CD4-positive, alpha-beta T cell (primary cell): ENCODE results near the gene C4orf50. TPM values are rescaled to one million over a fixed set of nuclear protein-coding genes. Genes with fewer than 3 reads are reported as not detected.

Experiments
- ATAC-seq: fragments of 200-7000 bp; cut with Tn5 transposase; one replicate; pipeline ENCODE4 v1.10.0; 2022; ENCODE audit warnings: mild to moderate bottlenecking; ENCODE audit not compliant: poor library complexity
- CTCF ChIA-PET: fragments of 350-600 bp; sonication (Branson Sonifier 250); formaldehyde crosslinking; loops from one replicate; lab custom pipeline; 2021; ENCODE audit warnings: antibody characterized with exemption, inconsistent platforms; lab: Charles Lee
- POLR2A ChIA-PET: fragments of 350-600 bp; sonication (Branson Sonifier 250); formaldehyde crosslinking; loops from one replicate; lab custom pipeline; 2021; ENCODE audit warnings: antibody characterized with exemption, inconsistent platforms; lab: Charles Lee
- DNase-seq, 14 experiments: peaks; one replicate each; pipeline ENCODE4 v3.0.0-alpha.2; 2013 to 2020; ENCODE audit warnings: mixed read lengths in 2 of 14
- H3K27ac ChIP-seq, 2 donors: one replicate each; pipeline versions ENCODE4 v1.5.1 to v1.7.0; 2013; ENCODE audit warnings: low read length in 2 of 2, low read depth in 1 of 2, mild to moderate bottlenecking in 1 of 2
- H3K27me3 ChIP-seq, 2 experiments: 1 replicate in 1 of 2; 2 replicates in 1 of 2; pipeline versions ENCODE4 v1.6.1 to v1.7.0; 2013; ENCODE audit warnings: low read length in 2 of 2, control low read depth in 1 of 2, mild to moderate bottlenecking in 1 of 2, moderate library complexity in 1 of 2; ENCODE audit not compliant: insufficient read depth in 2 of 2, control insufficient read depth in 1 of 2
- H3K36me3 ChIP-seq: one replicate; pipeline ENCODE4 v1.6.1; 2013; ENCODE audit warnings: low read length, control low read depth; ENCODE audit not compliant: insufficient read depth
- H3K4me1 ChIP-seq: one replicate; pipeline ENCODE4 v1.6.1; 2013; ENCODE audit warnings: low read length, control low read depth; ENCODE audit not compliant: insufficient read depth
- H3K4me3 ChIP-seq: one replicate; pipeline ENCODE4 v1.5.1; 2013; ENCODE audit warnings: mild to moderate bottlenecking, low read length, moderate library complexity
- H3K9me3 ChIP-seq, 2 experiments: 1 replicate in 1 of 2; 2 replicates in 1 of 2; pipeline versions ENCODE4 v1.6.1 to v1.7.0; 2013; ENCODE audit warnings: low read length in 2 of 2, mild to moderate bottlenecking in 2 of 2, control low read depth in 1 of 2, moderate library complexity in 1 of 2; ENCODE audit not compliant: control insufficient read depth in 1 of 2, insufficient read depth in 1 of 2
- H3K27ac Mint-ChIP-seq: one replicate; pipeline ENCODE4 v1.8.0; 2020; ENCODE audit warnings: mixed read lengths
- H3K27me3 Mint-ChIP-seq: one replicate; pipeline ENCODE4 v1.8.0; 2021; ENCODE audit warnings: mixed read lengths
- H3K36me3 Mint-ChIP-seq: one replicate; pipeline ENCODE4 v1.8.0; 2021; ENCODE audit warnings: low read depth, mixed read lengths
- H3K4me1 Mint-ChIP-seq: one replicate; pipeline ENCODE4 v1.8.0; 2021; ENCODE audit warnings: low read depth, mixed read lengths
- H3K4me3 Mint-ChIP-seq: one replicate; pipeline ENCODE4 v1.8.0; 2020; ENCODE audit warnings: mild to moderate bottlenecking, mixed read lengths
- H3K9me3 Mint-ChIP-seq: one replicate; pipeline ENCODE4 v1.8.0; 2020; ENCODE audit warnings: mixed read lengths
- CTCF ChIP-seq: fragments of 200-600 bp; IDR thresholded peaks from one replicate; pipeline ENCODE4 v1.8.0; 2022; ENCODE audit warnings: antibody characterized with exemption, mild to moderate bottlenecking
- intact Hi-C, 2 experiments: fragments of 100-400 bp; cut with DNase I in 1 of 2; cut with micrococcal nuclease in 1 of 2; formaldehyde crosslinking; loops; one replicate each; pipeline versions ENCODE4 v1.15.1 to v1.9.0; 2023 to 2025; cut with DNase I, micrococcal nuclease
- total RNA-seq, 174 experiments: library from RNA in 2 of 174; stranded (reverse) in 2 of 174; gene quantifications; one replicate each; pipeline ENCODE4 v1.2.3 and lab custom pipeline; 2021 to 2026

Gene C4orf50
- total RNA-seq, 2 experiments from 2014 or later, result 0.16 to 0.20 TPM

GRCh38 chr4:5908876-5909427, 109.3 kb downstream of the C4orf50 start:
- ATAC-seq (no peak), DNase-seq (no peak)
- no peaks in the 10 kb centered on the region for H3K4me1 ChIP-seq
- no peak for TF ChIP-seq CTCF
- Mint-ChIP-seq H3K9me3 (peaks cover 4% of the 10 kb centered on the region), H3K4me3 (no peak overlapping the region), H3K27me3 (peaks cover 37% of the 10 kb centered on the region), H3K27ac (no peak overlapping the region), H3K36me3 (no peaks in the 10 kb centered on the region), H3K4me1 (no peaks in the 10 kb centered on the region)
- ChIA-PET CTCF (no interaction called here), POLR2A (no interaction called here)
- peaks cover 16 to 17% of the 10 kb centered on the region in 2 experiments for H3K9me3 ChIP-seq
- H3K27me3 ChIP-seq, result peaks cover 0 to 4% of the 10 kb centered on the region in 2 experiments
- no peak overlapping the region for H3K27ac ChIP-seq
- intact Hi-C loops, result no loop called here
- no peaks in the 10 kb centered on the region for H3K36me3 ChIP-seq
- no peak overlapping the region for H3K4me3 ChIP-seq

- Mint-ChIP-seq H3K27me3 (peaks cover 51% of the 10 kb centered on the region), H3K9me3 (peaks cover 4% of the 10 kb centered on the region), H3K4me3 (no peak overlapping the region), H3K27ac (no peak overlapping the region), H3K36me3 (no peaks in the 10 kb centered on the region), H3K4me1 (no peaks in the 10 kb centered on the region)
- intact Hi-C loops, result no loop called here
- H3K9me3 ChIP-seq, result peaks cover 9 to 20% of the 10 kb centered on the region in 2 experiments
- no peak for ATAC-seq
- H3K27ac ChIP-seq, result no peak overlapping the region
- H3K36me3 ChIP-seq, result no peaks in the 10 kb centered on the region
- DNase-seq, result no peak
- H3K27me3 ChIP-seq, result peaks cover 0 to 8% of the 10 kb centered on the region in 2 experiments
- ChIA-PET CTCF (no interaction called here), POLR2A (no interaction called here)
- no peak overlapping the region for H3K4me3 ChIP-seq
- no peak for TF ChIP-seq CTCF
- no peaks in the 10 kb centered on the region for H3K4me1 ChIP-seq
These were observed 112.0 kb downstream of the C4orf50 start for GRCh38 chr4:5906191-5906590.

DNA sequence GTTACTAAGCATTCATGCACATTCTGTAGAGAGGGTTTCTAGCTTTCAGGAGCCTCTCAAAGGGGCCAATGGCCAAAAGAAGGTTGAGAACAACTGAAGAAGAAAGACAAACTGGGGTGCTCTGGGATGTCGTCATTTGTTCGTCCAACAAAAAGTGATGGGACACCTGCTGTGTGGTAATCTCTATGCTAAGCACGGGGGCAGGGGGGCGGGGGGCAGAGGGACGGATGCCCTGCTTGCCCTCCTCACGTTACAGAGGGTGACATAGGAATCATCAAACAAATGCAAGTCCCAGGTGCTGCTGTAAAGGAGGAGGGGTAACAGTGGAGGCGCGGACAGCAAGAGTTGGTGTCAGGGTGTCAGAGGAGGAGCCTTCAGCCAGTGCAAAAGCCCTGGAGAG, 112.5 kb downstream of the C4orf50 start:
- H3K27ac ChIP-seq, result no peak overlapping the region
- no peaks in the 10 kb centered on the region for H3K36me3 ChIP-seq
- peaks cover 4% of the 10 kb centered on the region for H3K9me3 Mint-ChIP-seq
- no peaks in the 10 kb centered on the region for H3K4me1 ChIP-seq
- H3K36me3 Mint-ChIP-seq, result no peaks in the 10 kb centered on the region
- TF ChIP-seq CTCF, result no peak
- H3K27ac Mint-ChIP-seq, result no peak overlapping the region
- no peak overlapping the region for H3K4me3 ChIP-seq
- intact Hi-C loops, result no loop called here
- no peak overlapping the region for H3K4me3 Mint-ChIP-seq
- H3K27me3 Mint-ChIP-seq, result peaks cover 55% of the 10 kb centered on the region
- H3K27me3 ChIP-seq, result peaks cover 0 to 8% of the 10 kb centered on the region in 2 experiments
- no peaks in the 10 kb centered on the region for H3K4me1 Mint-ChIP-seq
- DNase-seq (no peak), ATAC-seq (no peak)
- POLR2A ChIA-PET, result no interaction called here
- CTCF ChIA-PET, result no interaction called here
- H3K9me3 ChIP-seq, result peaks cover 9 to 16% of the 10 kb centered on the region in 2 experiments
